SIG-M5 treated with dmso at 0.1 percent for 504 hours (cell line): ENCODE data around the gene ASPHD2.
"Not testable (repeated sequence)": the region's sequence is repeated elsewhere in the genome, so short reads cannot be mapped to it uniquely, and the experiment has no call there.

Experiments used
- DNase-seq: peaks from one replicate; lab custom pipeline; 2025; ENCODE audit not compliant: unreplicated experiment; lab: John Stamatoyannopoulos, UW

ASPHD2 gene, protein sequence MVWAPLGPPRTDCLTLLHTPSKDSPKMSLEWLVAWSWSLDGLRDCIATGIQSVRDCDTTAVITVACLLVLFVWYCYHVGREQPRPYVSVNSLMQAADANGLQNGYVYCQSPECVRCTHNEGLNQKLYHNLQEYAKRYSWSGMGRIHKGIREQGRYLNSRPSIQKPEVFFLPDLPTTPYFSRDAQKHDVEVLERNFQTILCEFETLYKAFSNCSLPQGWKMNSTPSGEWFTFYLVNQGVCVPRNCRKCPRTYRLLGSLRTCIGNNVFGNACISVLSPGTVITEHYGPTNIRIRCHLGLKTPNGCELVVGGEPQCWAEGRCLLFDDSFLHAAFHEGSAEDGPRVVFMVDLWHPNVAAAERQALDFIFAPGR

DNA sequence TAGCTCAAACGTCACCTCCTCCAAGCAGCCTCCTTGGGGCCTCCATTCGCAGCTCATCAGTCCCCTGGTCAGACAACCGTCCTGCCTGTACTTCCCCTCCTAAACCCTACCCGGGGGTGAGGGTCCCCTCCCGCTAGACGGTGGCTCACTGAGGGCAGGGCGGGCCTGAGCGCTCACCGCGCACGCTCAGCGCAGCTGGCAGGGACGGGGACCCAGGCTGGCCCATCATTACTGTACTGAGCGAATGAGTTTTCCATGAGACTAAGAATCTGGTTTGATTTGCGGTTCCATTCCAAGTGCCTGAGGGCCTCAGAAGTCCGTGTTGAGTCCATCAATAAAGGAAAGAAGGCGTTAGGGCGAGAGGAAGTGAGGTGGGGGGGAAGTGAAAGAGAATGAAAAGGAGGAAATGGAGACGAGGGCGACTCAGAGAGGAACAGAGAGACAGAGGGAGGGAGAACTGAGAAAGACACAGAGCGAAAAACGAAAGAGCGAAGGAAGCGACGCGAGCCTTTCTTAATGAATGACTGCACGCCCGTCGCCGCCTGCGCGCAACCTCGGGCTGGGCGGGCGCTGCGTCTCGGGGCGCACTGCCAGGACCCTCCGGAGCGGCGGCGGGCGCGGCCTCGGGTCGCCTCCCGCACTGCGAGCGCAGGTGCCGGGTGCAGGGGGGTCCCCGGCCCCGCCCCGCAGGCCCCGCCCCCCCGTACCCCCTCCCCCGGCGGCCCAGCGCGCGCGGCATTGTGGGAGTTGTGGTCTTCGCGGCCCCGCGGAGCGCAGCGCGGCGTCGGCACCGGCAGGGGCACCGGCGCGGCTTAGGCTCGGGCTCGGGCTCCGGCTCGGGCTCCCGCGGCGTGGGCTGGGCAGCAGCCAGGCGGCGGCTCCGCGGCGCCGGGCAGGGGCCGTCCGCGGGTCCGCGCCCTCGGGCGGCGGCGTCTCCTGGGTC lies at the start of gene ASPHD2:
TSS of gene ASPHD2 (plus strand) at position 746 of the 943 bp plus-strand sequence. CDS start 4,356 bp downstream, outside the sequence.
- peak; percentile 86 for DNase-seq

- DNase-seq, result no peak
Measured at GRCh38 chr22:26380072-26380830, 48.8 kb upstream of the ASPHD2 start.

DNA sequence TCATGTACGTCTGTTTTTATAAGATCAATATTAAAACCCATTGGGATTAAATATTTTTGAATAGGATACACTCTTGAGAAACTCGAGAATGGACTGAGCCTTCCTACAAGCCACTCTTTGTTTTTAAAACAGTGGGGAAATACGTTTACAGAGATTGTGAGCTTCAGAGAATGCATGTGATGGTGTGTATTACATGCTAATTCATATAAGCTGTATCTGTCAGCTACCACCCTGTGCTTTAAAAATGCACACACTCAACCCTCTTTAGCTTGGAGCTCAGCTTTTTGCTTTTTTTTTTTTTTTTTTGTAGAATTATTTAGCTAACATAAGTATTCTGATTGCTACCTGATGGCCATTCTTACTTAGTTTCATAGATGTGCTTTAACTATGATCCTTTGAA lies 46.3 kb upstream of the ASPHD2 start:
- no peak for DNase-seq

GRCh38 chr22:26383968-26384556 lies 45.0 kb upstream of the ASPHD2 start:
- DNase-seq, result no peak

- DNase-seq, result no peak
Measured at GRCh38 chr22:26385164-26385563, 43.9 kb upstream of the ASPHD2 start.

GRCh38 chr22:26389125-26389524 lies 39.9 kb upstream of the ASPHD2 start:
- DNase-seq, result no peak

DNA sequence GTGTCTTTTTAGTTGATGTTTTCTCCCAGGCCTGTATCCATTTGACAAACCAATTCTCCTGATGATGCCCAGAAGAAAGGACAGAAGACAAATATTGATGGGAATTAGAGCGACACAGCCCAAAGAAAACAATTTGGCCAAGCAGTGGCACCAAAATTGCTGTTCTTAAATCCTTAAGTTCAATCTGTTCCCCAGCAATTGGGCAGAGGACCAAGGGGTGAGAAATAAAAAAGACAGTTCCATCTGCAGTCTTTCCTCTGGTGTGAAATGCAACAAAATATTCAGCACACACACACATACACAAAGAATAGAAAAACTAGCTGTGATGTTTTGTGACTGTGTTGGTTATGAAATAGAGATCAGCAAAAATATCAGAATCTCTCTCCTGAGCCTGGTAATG lies 38.0 kb upstream of the ASPHD2 start:
- DNase-seq, result no peak

- no peak for DNase-seq
Measured at GRCh38 chr22:26391623-26392022, 37.4 kb upstream of the ASPHD2 start.

DNA sequence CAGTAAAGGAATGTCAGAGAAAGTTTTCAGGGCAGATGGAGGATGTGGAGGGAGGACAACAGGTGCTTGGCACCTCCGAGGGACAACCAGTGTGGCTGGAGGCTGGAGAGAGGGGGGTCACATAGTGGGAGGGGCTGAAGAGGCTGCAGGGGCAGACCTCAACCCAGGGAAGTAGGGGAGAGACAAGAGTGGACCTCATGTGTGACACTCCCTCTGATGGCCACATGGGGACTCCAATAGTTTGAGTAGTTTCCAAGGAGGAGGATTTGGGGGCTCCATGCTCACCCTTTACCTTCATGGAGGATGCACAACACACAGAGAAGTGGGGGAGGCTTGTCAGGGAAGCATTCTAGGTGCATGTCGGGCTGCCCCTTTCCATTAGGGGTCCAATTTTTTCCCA lies 35.1 kb upstream of the ASPHD2 start:
- DNase-seq, result no peak

- no peak for DNase-seq
Measured at GRCh38 chr22:26394777-26395176, 34.3 kb upstream of the ASPHD2 start.

DNA sequence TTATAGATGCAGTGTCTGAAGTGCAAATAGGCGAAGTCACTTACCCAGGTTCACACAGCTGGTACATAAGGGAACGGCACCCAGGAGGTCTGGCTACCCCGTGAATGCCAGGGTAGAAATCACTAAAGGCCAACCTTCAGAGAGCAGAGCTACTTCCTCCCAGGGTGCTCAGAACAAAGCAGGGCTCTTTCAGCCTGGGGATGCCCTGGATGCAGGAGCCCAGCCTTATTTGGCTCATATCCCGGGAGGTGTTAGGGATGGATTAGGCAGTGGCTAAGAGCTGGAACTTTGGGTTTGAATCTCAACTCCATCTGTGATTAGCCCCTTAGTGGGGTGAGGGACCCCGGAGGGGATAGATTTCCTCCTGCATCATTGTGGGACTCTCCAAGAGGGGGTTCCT lies 33.1 kb upstream of the ASPHD2 start:
- DNase-seq, result no peak

DNA sequence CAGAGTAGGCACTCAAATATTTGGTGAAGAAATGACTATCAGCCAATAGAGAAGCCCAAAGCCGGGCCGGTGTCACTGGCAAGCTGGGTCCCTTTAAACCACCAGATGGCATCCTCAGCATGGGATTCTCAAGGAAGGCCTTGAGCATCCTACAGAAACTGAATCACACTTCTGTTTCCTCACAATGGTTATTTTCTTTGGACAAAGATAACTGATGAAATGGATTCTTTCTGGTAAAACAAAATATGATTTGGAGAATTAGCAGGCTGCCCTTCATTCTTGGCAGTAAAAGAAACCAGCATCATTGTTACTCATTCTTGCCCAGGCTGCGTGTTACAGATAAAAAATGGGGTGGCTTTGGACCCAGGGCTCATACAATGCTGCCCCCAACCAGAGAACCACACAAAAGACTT lies 30.3 kb upstream of the ASPHD2 start:
- DNase-seq, result peak; percentile 54

DNA sequence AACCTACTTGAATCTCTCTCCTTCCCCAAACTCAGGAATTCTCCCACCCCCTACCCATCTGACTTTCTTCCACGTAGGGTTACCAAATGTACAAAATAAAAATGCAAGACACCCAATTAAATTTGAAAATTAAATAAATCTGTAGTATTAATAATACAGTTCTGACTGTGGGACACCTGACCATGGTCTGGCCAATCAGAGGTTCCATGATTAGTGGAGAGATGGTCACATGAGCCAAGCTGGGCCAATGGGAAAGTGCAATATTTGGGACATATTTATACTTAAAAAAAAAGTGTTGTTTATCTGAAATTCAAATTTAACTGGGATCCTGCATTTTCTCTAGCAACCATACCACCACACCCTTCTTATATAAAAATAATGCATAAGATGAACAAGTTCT lies 29.8 kb upstream of the ASPHD2 start:
- DNase-seq, result no peak

GRCh38 chr22:26401726-26402125 lies 27.3 kb upstream of the ASPHD2 start:
- no peak for DNase-seq

DNA sequence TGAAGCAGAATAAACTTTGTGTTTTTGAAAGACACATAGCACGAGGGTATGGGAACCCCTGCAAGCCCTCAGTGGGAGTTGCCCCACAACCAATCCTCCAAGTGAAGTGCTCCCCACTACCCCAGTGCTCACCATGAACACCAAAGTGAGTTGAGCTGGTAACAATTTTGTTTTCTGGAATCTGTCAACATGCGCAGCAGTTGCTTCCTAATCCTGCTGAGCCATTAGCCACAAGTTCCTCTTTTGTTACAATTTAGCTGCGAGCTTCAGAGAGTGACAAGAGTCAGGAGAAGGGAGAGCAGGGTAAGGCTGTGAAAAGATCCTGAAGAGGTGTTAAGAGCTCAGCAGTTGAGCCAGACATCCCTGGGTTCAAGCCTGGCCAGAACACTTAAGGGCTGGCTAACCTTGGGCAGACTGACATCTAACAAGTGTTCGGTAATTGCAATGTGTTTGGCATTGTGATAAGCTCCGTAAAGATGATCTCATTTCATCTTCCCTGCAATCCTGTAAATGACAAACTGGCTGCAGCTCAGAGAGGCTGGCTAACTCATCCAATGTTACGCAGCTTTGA lies 24.1 kb upstream of the ASPHD2 start:
- DNase-seq, result peak; percentile 78

- DNase-seq, result no peak
Measured at GRCh38 chr22:26406118-26406517, 22.9 kb upstream of the ASPHD2 start.

GRCh38 chr22:26408562-26409220 lies 20.4 kb upstream of the ASPHD2 start:
- DNase-seq, result not testable (repeated sequence)

DNA sequence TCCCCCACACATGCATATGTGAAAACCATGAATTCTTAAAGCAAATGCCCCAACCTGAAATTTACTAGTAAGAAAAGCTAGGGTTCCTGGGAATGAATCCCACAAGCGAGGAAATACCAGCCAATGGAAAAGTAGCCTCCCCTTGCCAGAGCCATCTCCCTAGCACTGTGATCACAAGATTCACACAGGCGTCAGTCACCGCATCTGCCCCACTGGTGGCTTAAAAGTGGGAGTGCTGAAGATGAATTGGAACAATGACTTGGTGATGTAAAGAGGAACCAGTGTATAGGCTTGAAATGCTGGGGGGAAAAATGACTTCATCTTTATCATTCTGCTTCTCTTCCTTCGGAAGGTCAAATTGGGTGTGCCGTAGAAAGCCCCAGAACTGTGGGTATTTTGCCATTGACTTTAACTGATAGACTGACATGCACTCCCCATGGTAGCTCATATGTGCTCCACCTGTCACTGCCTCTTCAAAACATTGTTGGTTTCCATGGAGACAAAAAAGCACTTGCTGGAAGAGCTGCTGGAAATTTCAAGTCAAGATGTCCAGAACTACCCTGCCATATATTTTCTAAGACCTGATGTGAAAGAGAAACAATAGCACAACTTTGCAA lies 19.2 kb upstream of the ASPHD2 start:
- DNase-seq, result peak; percentile 4

- no peak for DNase-seq
Measured at GRCh38 chr22:26410386-26410785, 18.7 kb upstream of the ASPHD2 start.

DNA sequence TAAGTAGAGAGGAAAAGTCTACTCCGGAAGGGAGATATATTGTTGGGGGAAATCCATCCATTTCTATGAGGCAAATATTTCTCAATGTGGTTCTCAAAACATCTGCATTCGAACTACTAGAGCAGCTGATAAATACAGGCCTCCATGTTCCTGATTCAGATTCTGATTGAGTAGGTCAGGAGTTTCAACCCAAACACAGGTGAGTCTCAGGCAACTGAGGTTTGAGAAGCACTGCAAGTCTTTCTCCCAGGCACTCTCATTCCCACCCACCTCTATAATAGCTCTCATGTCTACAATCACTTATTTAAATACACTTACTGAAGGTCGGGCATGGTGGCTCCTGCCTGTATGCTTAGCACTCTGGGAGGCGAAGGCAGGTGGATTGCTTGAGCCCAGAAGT lies 14.7 kb upstream of the ASPHD2 start:
- no peak for DNase-seq
